Hepatocyte (in vitro differentiated cells): ENCODE measurements around the gene DIP2C.

Experiments
- CTCF ChIP-seq: fragments of 200-600 bp; sonication (generic); IDR thresholded peaks from 2 replicates; pipeline ENCODE4 v1.5.1; 2016; ENCODE audit warnings: antibody characterized with exemption, mild to moderate bottlenecking; ENCODE audit not compliant: poor library complexity
- EZH2 ChIP-seq: fragments of 200-600 bp; sonication (generic); IDR thresholded peaks from 2 replicates; pipeline ENCODE4 v1.6.1; 2016; ENCODE audit warnings: antibody characterized with exemption, mild to moderate bottlenecking, borderline replicate concordance
- EZH2phosphoT487 ChIP-seq: fragments of 200-600 bp; sonication (generic); IDR thresholded peaks from one replicate; pipeline ENCODE4 v1.6.1; 2018; ENCODE audit warnings: antibody characterized with exemption, mild to moderate bottlenecking, low read depth, moderate library complexity; ENCODE audit not compliant: unreplicated experiment, severe bottlenecking

GRCh38 chr10:644076-644942, 45.2 kb downstream of the DIP2C start:
- no peak for TF ChIP-seq CTCF
- TF ChIP-seq EZH2, result no peak
- no peak for TF ChIP-seq EZH2phosphoT487
